ENCODE measurements around the gene XYLT1. TPM values are rescaled to one million over a fixed set of nuclear protein-coding genes. Genes with fewer than 3 reads are reported as not detected.

The XYLT1 gene
- total and polyA plus RNA-seq, 10 of the 15 experiments (the other 5 are each of a cell fraction or from before 2014, with no cell fraction given) = 0.88 to 14.8 (median 5.8) TPM

DNA sequence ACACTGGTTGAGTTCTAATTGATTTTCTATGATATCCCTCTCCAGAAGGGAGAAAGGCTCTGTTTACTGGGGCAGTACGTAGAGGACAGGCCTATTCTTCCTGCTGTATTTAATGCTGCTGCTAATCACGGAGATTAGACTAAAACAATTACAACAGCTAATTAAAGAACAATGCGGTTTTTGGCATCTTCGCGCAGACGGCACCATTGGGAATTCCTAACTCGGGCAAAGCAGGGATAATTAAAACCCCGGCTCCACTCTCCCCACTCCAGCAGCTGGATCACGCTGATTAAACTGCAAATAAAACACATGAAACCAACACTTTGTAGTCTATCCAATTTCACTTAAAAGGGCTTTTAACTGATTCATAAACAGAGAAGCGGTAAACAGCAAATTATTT is 147.6 kb downstream of the XYLT1 start (continued):
- TF ChIP-seq, protein P1, sequence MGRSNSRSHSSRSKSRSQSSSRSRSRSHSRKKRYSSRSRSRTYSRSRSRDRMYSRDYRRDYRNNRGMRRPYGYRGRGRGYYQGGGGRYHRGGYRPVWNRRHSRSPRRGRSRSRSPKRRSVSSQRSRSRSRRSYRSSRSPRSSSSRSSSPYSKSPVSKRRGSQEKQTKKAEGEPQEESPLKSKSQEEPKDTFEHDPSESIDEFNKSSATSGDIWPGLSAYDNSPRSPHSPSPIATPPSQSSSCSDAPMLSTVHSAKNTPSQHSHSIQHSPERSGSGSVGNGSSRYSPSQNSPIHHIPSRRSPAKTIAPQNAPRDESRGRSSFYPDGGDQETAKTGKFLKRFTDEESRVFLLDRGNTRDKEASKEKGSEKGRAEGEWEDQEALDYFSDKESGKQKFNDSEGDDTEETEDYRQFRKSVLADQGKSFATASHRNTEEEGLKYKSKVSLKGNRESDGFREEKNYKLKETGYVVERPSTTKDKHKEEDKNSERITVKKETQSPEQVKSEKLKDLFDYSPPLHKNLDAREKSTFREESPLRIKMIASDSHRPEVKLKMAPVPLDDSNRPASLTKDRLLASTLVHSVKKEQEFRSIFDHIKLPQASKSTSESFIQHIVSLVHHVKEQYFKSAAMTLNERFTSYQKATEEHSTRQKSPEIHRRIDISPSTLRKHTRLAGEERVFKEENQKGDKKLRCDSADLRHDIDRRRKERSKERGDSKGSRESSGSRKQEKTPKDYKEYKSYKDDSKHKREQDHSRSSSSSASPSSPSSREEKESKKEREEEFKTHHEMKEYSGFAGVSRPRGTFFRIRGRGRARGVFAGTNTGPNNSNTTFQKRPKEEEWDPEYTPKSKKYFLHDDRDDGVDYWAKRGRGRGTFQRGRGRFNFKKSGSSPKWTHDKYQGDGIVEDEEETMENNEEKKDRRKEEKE (IDR thresholded peaks at IDR 0.05) = no peak
- TF ChIP-seq YY1 (IDR thresholded peaks at IDR 0.05; ENCODE audit: low read depth, low read length) = no peak

DNA sequence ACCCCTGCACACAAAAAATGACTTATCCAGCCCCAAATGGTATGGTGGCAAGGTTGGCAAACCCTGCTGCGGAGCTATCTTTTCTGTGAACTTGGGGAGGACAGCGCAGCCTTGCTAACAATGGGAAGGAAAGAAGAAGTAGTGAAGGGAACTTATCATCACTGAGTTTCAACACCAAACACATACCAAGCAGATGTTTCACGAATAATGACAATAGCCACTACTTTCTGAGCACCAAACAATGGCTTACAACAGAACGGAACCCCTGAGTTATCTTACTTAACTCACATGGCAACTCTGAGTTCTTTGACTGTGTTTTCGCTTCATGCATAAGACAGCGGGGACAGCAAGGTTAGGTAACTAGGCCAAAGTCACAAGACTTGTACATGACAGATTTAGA is 148.9 kb downstream of the XYLT1 start:
- Histone ChIP-seq H3K79me2 (ENCODE audit: control insufficient read depth, insufficient read depth, low read length) (no peaks in the 10 kb centered on the region), H4K20me1 (ENCODE audit: control insufficient read depth, insufficient read depth) (no peaks in the 10 kb centered on the region), H3K27ac (ENCODE audit: control insufficient read depth, insufficient read depth) (no peak overlapping the region), H3K27me3 (replicated peaks in 1 of 2; ENCODE audit: control insufficient read depth in 2 of 2, insufficient read depth in 2 of 2, low read length in 1 of 2) (no peaks in the 10 kb centered on the region), H3K9me3 (replicated peaks; ENCODE audit: control insufficient read depth, insufficient read depth, low read length) (no peaks in the 10 kb centered on the region; the same call in 2 of the 3 replicates), H3K4me3 (no peak overlapping the region), H3K4me1 (ENCODE audit: control insufficient read depth, insufficient read depth, low read length) (no peaks in the 10 kb centered on the region; the same call in 1 of the 2 replicates), H3K4me2 (ENCODE audit: control insufficient read depth, insufficient read depth) (no peak overlapping the region), H2AFZ (ENCODE audit: control insufficient read depth, low read depth, low read length) (no peak overlapping the region), H3K36me3 (ENCODE audit: control insufficient read depth in 2 of 2, insufficient read depth in 2 of 2, low read length in 1 of 2) (no peaks in the 10 kb centered on the region), H3K9ac (ENCODE audit: control insufficient read depth, insufficient read depth, low read length) (no peak overlapping the region)
- no peak for TF ChIP-seq EP300 (IDR thresholded peaks at IDR 0.05; ENCODE audit: borderline replicate concordance in 1 of 2, control insufficient read depth in 1 of 2, low read depth in 2 of 2, low read length in 2 of 2)
- TF ChIP-seq MEF2B (IDR thresholded peaks at IDR 0.05; ENCODE audit: partially characterized antibody, poor library complexity, severe bottlenecking) = no peak
- TF ChIP-seq TCF3 (IDR thresholded peaks at IDR 0.05; ENCODE audit: borderline replicate concordance, insufficient read depth, low read depth, low read length) = no peak
- TF ChIP-seq FOXM1 (IDR thresholded peaks at IDR 0.05; ENCODE audit: low read depth, low read length) = no peak
- no peak for TF ChIP-seq RB1 (IDR thresholded peaks at IDR 0.05; ENCODE audit: borderline replicate concordance)
- TF ChIP-seq TCF7 (IDR thresholded peaks at IDR 0.05; ENCODE audit: borderline replicate concordance) = no peak
- intact Hi-C loops (cut with micrococcal nuclease; ENCODE audit: unreplicated experiment) = no loop called here
- DNase-seq (ENCODE audit: low read depth, low spot score) (no peak), ATAC-seq (no peak), FAIRE-seq (no peak)
- BruUV-seq (replicated peaks) = no TSS peak
- ChIA-PET CTCF (no interaction called here), RAD21 (ENCODE audit: unreplicated experiment) (interaction anchor here (0.6 kb wide), 1 partner anchor 13 kb away, joined by 3 read pairs; no protein-coding TSS in a partner anchor), SMC1A (ENCODE audit: uncharacterized antibody, unreplicated experiment) (interaction anchor here (0.9 to 1.2 kb wide), 2 partner anchors 19 to 48 kb away, joined by 3 to 4 read pairs; no protein-coding TSS in a partner anchor), POLR2A (interaction anchor here (1.0 kb wide), 1 partner anchor 8 kb away, joined by 3 read pairs; no protein-coding TSS in a partner anchor)
- WGBS (ENCODE audit: insufficient coverage, insufficient replicate concordance, low lambda C conversion rate, missing lambda C conversion rate) = 66% methylated on average over 6 of the region's 6 CpGs
- in situ Hi-C loops (cut with MboI) = loop anchor here (5.0 kb wide), 1 partner anchor 50 kb away; no protein-coding TSS in a partner anchor

Data from GM12878 (cell line).